GM18520 (cell line): ENCODE measurements around the gene PDE10A.
A peak's percentile ranks its signal among the peaks of the same experiment; 100 is the strongest.
"Not testable (repeated sequence)": the region's sequence is repeated elsewhere in the genome, so short reads cannot be mapped to it uniquely, and the experiment has no call there.

Source experiments
- ATAC-seq: cut with Tn5 transposase; IDR thresholded peaks from one replicate; pipeline ENCODE4 v1.9.1; 2021; ENCODE audit not compliant: unreplicated experiment

The PDE10A gene

GRCh38 chr6:165594584-165595333 is 68.3 kb downstream of the PDE10A start:
- no peak for ATAC-seq

- ATAC-seq = not testable (repeated sequence)
Observed at GRCh38 chr6:165592947-165593346, 70.1 kb downstream of the PDE10A start.

- ATAC-seq = no peak
Observed at GRCh38 chr6:165588515-165588914, 74.5 kb downstream of the PDE10A start.

- no peak for ATAC-seq
Observed at GRCh38 chr6:165587206-165587605, 75.8 kb downstream of the PDE10A start.

GRCh38 chr6:165586706-165587105 is 76.3 kb downstream of the PDE10A start:
- ATAC-seq = no peak

- ATAC-seq = no peak
Observed at GRCh38 chr6:165585060-165585459, 78.0 kb downstream of the PDE10A start.

GRCh38 chr6:165584541-165584940 is 78.5 kb downstream of the PDE10A start:
- no peak for ATAC-seq

- no peak for ATAC-seq
Observed at GRCh38 chr6:165581678-165582077, 81.4 kb downstream of the PDE10A start.

- no peak for ATAC-seq
Observed at GRCh38 chr6:165580136-165580535, 82.9 kb downstream of the PDE10A start.

- ATAC-seq = no peak
Observed at GRCh38 chr6:165579151-165579550, 83.9 kb downstream of the PDE10A start.

GRCh38 chr6:165577556-165577955 is 85.5 kb downstream of the PDE10A start:
- ATAC-seq = no peak

- no peak for ATAC-seq
Observed at GRCh38 chr6:165575158-165575549, 87.9 kb downstream of the PDE10A start.

- peak; percentile 65 for ATAC-seq
Observed at GRCh38 chr6:165574220-165575157, 88.6 kb downstream of the PDE10A start.

GRCh38 chr6:165573671-165574070 is 89.4 kb downstream of the PDE10A start:
- no peak for ATAC-seq

- peak; percentile 48 for ATAC-seq
Observed at GRCh38 chr6:165571721-165572132, 91.3 kb downstream of the PDE10A start.

GRCh38 chr6:165571068-165571682 is 91.9 kb downstream of the PDE10A start:
- ATAC-seq = no peak

GRCh38 chr6:165568326-165568725 is 94.7 kb downstream of the PDE10A start:
- ATAC-seq = no peak

GRCh38 chr6:165566088-165566828 is 96.8 kb downstream of the PDE10A start:
- no peak for ATAC-seq

GRCh38 chr6:165562421-165563090 is 100.5 kb downstream of the PDE10A start:
- no peak for ATAC-seq

GRCh38 chr6:165559632-165560031 is 103.4 kb downstream of the PDE10A start:
- ATAC-seq = no peak
